Lung (tissue), 12 donors: ENCODE measurements around the gene CIB2. TPM values are rescaled to one million over a fixed set of nuclear protein-coding genes. Genes with fewer than 3 reads are reported as not detected.

ENCODE experiments used
- ATAC-seq: fragments of 200-7000 bp; cut with Tn5 transposase; one replicate; pipeline ENCODE4 v1.9.1; 2020; ENCODE audit warnings: moderate number of reproducible peaks; ENCODE audit not compliant: insufficient read depth, low FRiP score
- DNase-seq, 3 donors: peaks; one replicate each; pipeline ENCODE4 v3.0.0-alpha.2; 2013 to 2017
- H3K27ac ChIP-seq, 2 donors: one replicate each; pipeline ENCODE4 v1.5.1; 2013; ENCODE audit warnings: mild to moderate bottlenecking in 2 of 2, moderate library complexity in 2 of 2, control low read depth in 1 of 2, inconsistent platforms in 1 of 2, low read depth in 1 of 2, low read length in 1 of 2
- H3K27me3 ChIP-seq, 3 donors: one replicate each; pipeline ENCODE4 v1.5.1; 2013; ENCODE audit warnings: low read length in 2 of 3; ENCODE audit not compliant: control insufficient read depth in 3 of 3, insufficient read depth in 3 of 3
- H3K36me3 ChIP-seq, 4 donors: one replicate each; pipeline ENCODE4 v1.5.1; 2013; ENCODE audit warnings: low read length in 4 of 4, mild to moderate bottlenecking in 1 of 4, moderate library complexity in 1 of 4; ENCODE audit not compliant: control insufficient read depth in 4 of 4, insufficient read depth in 4 of 4
- H3K4me1 ChIP-seq, 5 donors: one replicate each; pipeline ENCODE4 v1.5.1; 2013; ENCODE audit warnings: low read length in 5 of 5, mild to moderate bottlenecking in 2 of 5, moderate library complexity in 1 of 5; ENCODE audit not compliant: control insufficient read depth in 5 of 5, insufficient read depth in 5 of 5
- H3K4me3 ChIP-seq: one replicate; pipeline ENCODE4 v1.5.1; 2013; ENCODE audit warnings: mild to moderate bottlenecking, control low read depth, moderate library complexity
- H3K9ac ChIP-seq, 2 donors: one replicate each; pipeline ENCODE4 v1.5.1; 2013; ENCODE audit warnings: low read length in 2 of 2, control low read depth in 1 of 2; ENCODE audit not compliant: insufficient read depth in 1 of 2
- H3K9me3 ChIP-seq, 4 donors: one replicate each; pipeline ENCODE4 v1.5.1; 2013; ENCODE audit warnings: low read length in 3 of 4, mild to moderate bottlenecking in 1 of 4, moderate library complexity in 1 of 4; ENCODE audit not compliant: control insufficient read depth in 4 of 4, insufficient read depth in 3 of 4
- WGBS, 2 donors: extraction: QIAGEN DNeasy Blood & Tissue Kit; methylation state at CpG; one replicate each; pipeline ENCODE4 v1.1.7; 2013; 5-methylcytosine and 5-hydroxymethylcytosine counted together
- polyA plus RNA-seq, 2 donors: library from polyadenylated mRNA; stranded (reverse); fragments of 200-250 nt; gene quantifications; one replicate each; pipeline ENCODE4 v1.2.1, GENCODE V29; 2013
- total RNA-seq, 2 donors: library from RNA; depleted of rRNA in 1 of 2; stranded (reverse); fragments of >200 nt in 1 of 2; gene quantifications; one replicate each; pipeline ENCODE4 v1.2.1, GENCODE V29; 2014 to 2021
- TF ChIP-seq, protein P1 (sequence below): IDR thresholded peaks from 2 replicates; pipeline ENCODE4 v1.5.1; 2012; ENCODE audit warnings: mild to moderate bottlenecking; ENCODE audit errors: control extremely low read depth, extremely low read depth
- donor health status: control.
- donor health status: control.
- donor health status: Bipolar disorder and iron deficiency.
- donor health status: healthy.
- donor health status: DM: yes; HTN: yes; CAD: no.

CIB2 gene
- total and polyA plus RNA-seq, 4 donors: 0.95 to 9.8 (median 2.1) TPM

DNA sequence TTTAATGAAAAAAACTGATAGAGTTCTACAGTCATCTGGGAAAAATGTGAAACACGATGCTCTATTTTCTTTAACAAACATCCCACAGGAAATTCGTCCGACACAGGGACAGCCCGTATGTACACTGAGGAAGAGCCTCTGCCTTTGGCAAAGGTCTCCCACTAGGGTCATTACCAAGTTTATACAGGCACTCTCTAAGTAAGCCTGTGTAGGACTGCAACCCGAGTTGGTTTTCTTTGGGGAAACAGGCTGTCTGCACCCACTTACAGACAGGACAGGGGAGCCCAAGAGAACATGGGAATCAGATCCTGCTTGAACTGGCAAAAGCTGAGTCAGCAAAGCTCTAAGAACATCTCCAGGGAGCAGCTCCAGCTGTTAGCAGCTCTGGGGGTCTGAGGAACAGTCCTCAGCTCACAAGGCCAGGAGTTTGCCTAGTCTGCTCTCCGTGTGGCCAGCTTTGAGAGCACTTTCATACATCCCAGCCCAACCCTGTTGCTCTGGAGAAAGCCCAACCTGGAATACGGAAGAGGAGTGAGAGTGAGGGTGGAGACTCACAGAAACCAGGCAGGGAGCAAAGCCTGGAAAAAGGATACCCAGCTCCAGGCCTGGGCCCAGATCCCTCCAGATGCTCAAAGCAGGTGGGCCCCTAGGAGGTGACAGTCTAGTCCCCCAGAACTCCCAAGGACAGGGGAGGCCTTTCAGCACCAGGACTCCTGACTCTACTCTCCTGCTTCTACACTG lies 55.6 kb downstream of the CIB2 start:
- WGBS, 2 donors: 19 to 35% methylated on average over 7 of the region's 7 CpGs
- Histone ChIP-seq H3K4me1 (peaks cover 5 to 36% (median 11%) of the 10 kb centered on the region in 5 donors), H3K9me3 (no peaks in the 10 kb centered on the region), H3K36me3 (peaks cover 0 to 5% (median 0%) of the 10 kb centered on the region in 4 donors), H3K4me3 (peak overlapping the region; percentile 7), H3K27me3 (no peaks in the 10 kb centered on the region), H3K9ac (peak overlapping the region in 1 of 2 donors; percentile 78), H3K27ac (peak overlapping the region; percentile 54 to 93)
- TF ChIP-seq, protein P1, sequence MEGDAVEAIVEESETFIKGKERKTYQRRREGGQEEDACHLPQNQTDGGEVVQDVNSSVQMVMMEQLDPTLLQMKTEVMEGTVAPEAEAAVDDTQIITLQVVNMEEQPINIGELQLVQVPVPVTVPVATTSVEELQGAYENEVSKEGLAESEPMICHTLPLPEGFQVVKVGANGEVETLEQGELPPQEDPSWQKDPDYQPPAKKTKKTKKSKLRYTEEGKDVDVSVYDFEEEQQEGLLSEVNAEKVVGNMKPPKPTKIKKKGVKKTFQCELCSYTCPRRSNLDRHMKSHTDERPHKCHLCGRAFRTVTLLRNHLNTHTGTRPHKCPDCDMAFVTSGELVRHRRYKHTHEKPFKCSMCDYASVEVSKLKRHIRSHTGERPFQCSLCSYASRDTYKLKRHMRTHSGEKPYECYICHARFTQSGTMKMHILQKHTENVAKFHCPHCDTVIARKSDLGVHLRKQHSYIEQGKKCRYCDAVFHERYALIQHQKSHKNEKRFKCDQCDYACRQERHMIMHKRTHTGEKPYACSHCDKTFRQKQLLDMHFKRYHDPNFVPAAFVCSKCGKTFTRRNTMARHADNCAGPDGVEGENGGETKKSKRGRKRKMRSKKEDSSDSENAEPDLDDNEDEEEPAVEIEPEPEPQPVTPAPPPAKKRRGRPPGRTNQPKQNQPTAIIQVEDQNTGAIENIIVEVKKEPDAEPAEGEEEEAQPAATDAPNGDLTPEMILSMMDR: no peak
- ATAC-seq: peak; percentile 49
- DNase-seq: peak; percentile 84 to 90 (median 87)

DNA sequence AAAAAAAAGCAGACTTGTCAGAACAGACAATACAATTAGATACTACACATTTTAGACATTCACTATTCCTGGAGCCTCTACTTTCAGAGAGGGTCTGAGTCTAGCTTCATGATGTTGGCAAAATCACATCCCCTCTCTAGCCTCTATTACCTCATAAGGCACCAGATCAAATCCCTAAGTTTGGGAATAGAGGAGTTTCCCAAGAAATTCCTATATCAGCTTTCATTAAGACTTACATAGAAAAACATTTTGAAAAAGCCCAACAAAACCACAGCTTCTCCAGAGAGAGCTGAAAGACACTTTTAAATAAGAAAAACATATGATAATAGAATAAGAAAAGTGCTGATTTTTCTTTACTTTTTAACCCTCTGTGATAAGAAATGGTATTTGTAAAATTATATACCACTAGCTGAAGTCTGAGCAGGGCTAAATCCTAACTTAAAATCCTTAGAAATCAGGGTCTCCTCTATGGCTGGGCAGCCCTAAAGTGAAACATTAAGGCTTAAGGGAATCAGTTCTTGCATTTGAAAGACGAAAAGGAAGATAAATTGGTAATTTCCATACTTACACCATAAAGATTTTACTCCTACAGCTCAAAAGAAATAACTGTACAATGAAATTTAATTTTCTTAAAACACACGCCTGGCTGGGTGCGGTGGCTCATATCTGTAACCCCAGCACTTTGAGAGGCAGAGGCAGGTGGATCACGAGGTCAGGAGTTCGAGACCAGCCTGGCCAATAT lies 58.0 kb downstream of the CIB2 start:
- TF ChIP-seq, protein P1: no peak

DNA sequence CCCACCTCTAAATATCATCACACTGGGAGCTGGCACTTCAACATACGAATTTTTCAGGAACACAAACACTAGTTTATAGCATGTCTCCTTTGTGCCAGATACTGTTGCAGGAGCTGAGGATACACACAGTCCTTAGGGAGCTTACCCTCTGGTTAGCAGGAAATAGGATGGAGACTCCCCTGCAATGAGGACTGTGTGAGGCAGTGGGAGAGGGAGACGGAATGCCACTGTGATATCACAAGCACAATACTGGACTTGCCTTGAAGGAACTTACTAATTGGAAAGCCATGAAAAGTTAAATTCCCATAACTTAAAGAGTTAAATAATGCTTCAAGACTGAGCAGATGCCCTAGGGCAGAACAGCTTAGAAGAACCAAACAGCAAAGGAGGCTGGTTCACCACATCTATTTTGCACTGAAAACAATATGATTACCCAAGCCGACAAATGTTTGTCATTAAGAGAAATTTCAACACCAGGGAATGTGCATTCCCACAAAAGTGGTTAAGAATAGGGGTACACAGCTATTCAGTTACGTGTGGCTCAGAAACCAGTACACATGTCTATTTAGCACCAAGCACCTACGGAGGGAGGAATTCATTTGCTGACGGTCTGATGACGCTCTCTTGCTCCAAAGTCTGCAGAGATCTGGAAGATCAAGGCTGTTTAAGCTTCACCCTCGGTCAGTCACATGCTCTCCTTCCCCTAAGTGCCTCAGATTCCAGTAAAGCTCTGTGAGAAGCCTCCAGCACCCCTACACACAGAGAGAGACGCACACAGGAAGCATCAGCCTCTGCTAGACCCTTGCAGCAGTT lies 59.0 kb downstream of the CIB2 start:
- H3K27me3 ChIP-seq: no peaks in the 10 kb centered on the region
- H3K36me3 ChIP-seq: peaks cover 0 to 5% (median 0%) of the 10 kb centered on the region in 4 donors
- no peak for DNase-seq
- peaks cover 18 to 65% (median 36%) of the 10 kb centered on the region in 5 donors for H3K4me1 ChIP-seq
- H3K9me3 ChIP-seq: no peaks in the 10 kb centered on the region
- 28 to 30% methylated on average over 9 of the region's 9 CpGs for WGBS, 2 donors
- TF ChIP-seq, protein P1: no peak
- ATAC-seq: no peak
- H3K27ac ChIP-seq: peak overlapping the region; percentile 15 to 72
- no peak overlapping the region for H3K4me3 ChIP-seq
- peak overlapping the region in 1 of 2 donors; percentile 38 for H3K9ac ChIP-seq

More for the DNA sequence above, 58.0 kb downstream of the CIB2 start:
- DNase-seq (no peak), ATAC-seq (no peak)
- Histone ChIP-seq H3K36me3 (peaks cover 0 to 5% (median 0%) of the 10 kb centered on the region in 4 donors), H3K27ac (no peak overlapping the region), H3K9ac (peak overlapping the region in 1 of 2 donors; percentile 38), H3K9me3 (no peaks in the 10 kb centered on the region), H3K27me3 (no peaks in the 10 kb centered on the region), H3K4me3 (no peak overlapping the region), H3K4me1 (peaks cover 17 to 59% (median 32%) of the 10 kb centered on the region in 5 donors)
- 85 to 87% methylated on average over 5 of the region's 5 CpGs for WGBS, 2 donors
